Stimulated activated naive CD8-positive, alpha-beta T cell treated with anti-CD3 and anti-CD28 coated beads, Interleukin-15, Interleukin-2, amounts not matched to agents 100 U/mL and 50 U/mL, for 24 hours (primary cell): ENCODE data around the gene BECN2.
A peak's percentile ranks its signal among the peaks of the same experiment; 100 is the strongest.
"Not testable (repeated sequence)": the region's sequence is repeated elsewhere in the genome, so short reads cannot be mapped to it uniquely, and the experiment has no call there.

Experiments used
- ATAC-seq: fragments of 150-1000 bp; cut with Tn5 transposase; one replicate; pipeline ENCODE4 v1.10.0; 2021
- DNase-seq: peaks from one replicate; pipeline ENCODE4 v3.0.0; 2021

The BECN2 gene

GRCh38 chr1:241979071-241979470, 21.5 kb downstream of the BECN2 start:
- no peak for DNase-seq
- no peak for ATAC-seq

- DNase-seq (no peak), ATAC-seq (no peak)
Observed at GRCh38 chr1:241979926-241980325, 22.4 kb downstream of the BECN2 start.

- peak; percentile 7 for DNase-seq
- ATAC-seq, result no peak
Observed at GRCh38 chr1:241985787-241986186, 28.2 kb downstream of the BECN2 start.

DNA sequence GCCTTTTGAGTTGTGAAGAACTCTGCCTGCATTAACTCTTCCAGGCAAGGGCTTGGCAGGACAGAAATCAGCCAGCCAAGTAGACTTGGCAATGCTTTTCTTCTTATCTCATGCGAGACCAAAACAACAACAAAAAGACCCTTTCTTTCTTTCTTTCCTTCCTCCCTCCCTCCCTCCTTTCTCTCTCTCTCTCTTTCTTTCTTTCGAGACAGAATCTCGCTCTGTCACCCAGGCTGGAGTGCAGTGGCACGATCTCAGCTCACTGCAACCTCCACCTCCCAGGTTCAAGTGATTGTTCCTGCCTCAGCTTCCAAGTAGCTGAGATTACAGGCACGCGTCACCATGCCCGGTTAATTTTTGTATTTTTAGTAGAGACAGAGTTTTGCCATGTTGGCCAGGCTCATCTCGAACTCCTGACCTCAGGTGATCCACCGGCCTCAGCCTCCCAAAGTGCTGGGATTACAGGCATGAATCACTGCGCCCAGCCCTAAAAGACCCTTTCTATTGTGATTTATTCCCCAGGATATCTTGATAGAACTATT, 30.9 kb downstream of the BECN2 start:
- DNase-seq, ATAC-seq: not testable (repeated sequence)

DNA sequence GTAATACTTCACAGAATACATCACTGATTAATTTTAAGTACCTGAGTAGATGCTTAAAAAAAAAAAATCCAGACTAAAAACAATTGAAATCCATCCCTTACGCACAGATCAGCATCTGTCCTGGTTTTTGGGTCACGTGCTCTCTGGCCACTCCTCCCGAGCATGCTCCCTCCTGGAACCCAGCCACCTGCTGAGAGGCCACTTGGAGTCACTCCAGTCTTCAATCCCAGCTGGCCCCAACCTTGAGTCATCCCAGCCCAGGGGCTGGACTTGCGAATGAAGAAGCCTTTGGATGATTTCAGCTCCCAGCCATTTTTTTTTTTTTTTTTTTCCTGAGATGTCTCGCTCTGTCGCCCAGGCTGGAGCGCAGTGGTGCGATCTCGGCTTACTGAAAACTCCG, 32.5 kb downstream of the BECN2 start:
- no peak for ATAC-seq
- no peak for DNase-seq

- no peak for ATAC-seq
- DNase-seq, result no peak
Observed at GRCh38 chr1:241992734-241993133, 35.2 kb downstream of the BECN2 start.

DNA sequence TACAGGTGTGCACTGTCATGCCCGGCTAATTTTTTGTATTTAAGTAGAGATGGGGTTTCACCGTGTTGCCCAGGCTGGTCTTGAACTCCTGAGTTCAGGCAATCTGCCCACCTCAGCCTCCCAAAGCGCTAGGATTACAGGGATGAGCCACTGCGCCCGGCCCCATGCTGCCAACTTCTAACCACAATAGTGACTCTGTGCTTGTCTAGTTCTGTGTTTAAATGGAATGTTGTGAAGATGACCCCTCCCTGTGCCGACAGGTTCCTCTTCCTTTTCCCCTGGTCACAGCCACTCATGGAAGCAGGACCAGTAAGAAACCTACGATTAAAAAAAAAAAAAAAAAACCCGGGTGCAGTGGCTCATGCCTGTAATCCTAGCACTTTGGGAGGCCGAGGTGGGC, 36.6 kb downstream of the BECN2 start:
- no peak for DNase-seq
- ATAC-seq, result no peak

GRCh38 chr1:241997401-241997998, 39.9 kb downstream of the BECN2 start:
- ATAC-seq (no peak), DNase-seq (no peak)

GRCh38 chr1:241998412-241998921, 40.9 kb downstream of the BECN2 start:
- ATAC-seq (peak; percentile 77), DNase-seq (peak; percentile 66)

- no peak for ATAC-seq
- DNase-seq, result no peak
Observed at GRCh38 chr1:241999026-241999425, 41.5 kb downstream of the BECN2 start, which contains the start of gene MAP1LC3C. MAP1LC3C (minus strand) TSS chr1:241999098; CDS start chr1:241999008, 90 bp downstream.

- DNase-seq (no peak), ATAC-seq (no peak)
Observed at GRCh38 chr1:242000434-242000833, 42.9 kb downstream of the BECN2 start.

DNA sequence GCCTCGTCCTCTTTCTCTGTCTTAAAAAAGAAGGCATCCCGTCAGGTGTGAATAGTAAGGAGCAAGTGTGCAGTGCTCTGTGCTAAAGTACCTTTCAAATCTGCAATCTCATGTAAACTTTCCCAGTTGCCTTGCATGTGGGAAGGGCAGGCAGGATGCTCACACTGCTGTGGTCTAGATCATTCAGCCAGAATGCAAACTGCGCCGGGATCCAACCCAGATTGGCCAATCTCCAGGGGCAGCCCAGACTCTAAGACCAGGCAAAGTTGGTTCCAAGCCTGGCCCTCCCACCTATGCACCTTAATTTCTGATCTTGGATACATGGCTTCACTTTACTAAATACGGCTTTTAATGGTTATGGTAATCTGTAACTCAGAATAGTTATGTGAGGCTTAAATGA, 44.5 kb downstream of the BECN2 start:
- DNase-seq, result no peak
- no peak for ATAC-seq

DNA sequence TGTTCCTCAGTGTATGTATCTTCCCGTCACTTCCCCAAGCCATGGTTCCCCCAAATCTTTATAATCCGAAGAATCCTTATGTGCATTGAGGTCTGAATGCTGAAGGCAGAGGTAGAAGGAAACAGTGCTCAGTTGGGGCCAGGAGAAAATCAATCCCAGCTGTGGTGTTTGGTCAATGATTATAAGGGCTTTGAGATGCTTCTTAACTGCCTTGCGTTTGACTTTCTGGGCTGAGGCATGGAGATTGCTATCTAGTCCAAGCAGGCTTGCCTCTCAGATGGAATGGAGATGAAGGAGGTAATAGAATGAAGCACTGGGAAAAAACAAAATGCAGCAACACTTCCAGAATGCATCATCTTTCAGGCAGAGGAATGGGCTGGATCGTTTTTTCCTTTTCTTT, 44.9 kb downstream of the BECN2 start:
- no peak for DNase-seq

GRCh38 chr1:242004751-242005495, 47.4 kb downstream of the BECN2 start:
- DNase-seq, result no peak
- ATAC-seq, result no peak

More for the DNA sequence above, 44.9 kb downstream of the BECN2 start:
- ATAC-seq, result no peak

- DNase-seq (no peak), ATAC-seq (no peak)
Observed at GRCh38 chr1:242005866-242006535, 48.4 kb downstream of the BECN2 start.

GRCh38 chr1:242006976-242007375, 49.4 kb downstream of the BECN2 start:
- ATAC-seq, result no peak
- no peak for DNase-seq
